ENCODE results near the gene MFAP4. TPM values are rescaled to one million over a fixed set of nuclear protein-coding genes. Genes with fewer than 3 reads are reported as not detected.

The MFAP4 gene
- total RNA-seq, 1 donor: 3.6 TPM

DNA sequence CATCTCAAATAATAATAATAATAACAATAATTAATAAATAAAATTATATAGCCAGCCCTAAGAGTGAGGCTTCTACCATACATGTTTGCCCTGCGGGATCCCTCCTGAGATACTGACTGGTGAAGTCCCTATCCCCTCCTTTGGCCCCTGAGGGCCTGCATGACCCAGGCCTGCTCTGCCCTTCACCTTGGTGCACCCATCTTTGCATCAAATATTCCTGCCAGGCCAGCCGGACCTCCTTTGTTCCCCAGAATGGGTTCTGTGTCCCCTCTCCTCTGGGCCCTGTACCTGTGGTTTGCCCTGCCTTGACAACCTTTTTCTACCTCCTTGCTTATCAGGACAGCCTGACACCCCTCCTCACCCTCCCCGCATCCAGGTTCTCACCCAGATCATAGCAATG, 22.1 kb upstream of the MFAP4 start:
- H3K27me3 ChIP-seq (ENCODE audit: insufficient read depth, low read length): no peaks in the 10 kb centered on the region
- H3K36me3 ChIP-seq (ENCODE audit: insufficient read depth, low read length): no peaks in the 10 kb centered on the region
- H3K27ac ChIP-seq (ENCODE audit: low read depth, low read length): no peak overlapping the region
- TF ChIP-seq, protein P1, sequence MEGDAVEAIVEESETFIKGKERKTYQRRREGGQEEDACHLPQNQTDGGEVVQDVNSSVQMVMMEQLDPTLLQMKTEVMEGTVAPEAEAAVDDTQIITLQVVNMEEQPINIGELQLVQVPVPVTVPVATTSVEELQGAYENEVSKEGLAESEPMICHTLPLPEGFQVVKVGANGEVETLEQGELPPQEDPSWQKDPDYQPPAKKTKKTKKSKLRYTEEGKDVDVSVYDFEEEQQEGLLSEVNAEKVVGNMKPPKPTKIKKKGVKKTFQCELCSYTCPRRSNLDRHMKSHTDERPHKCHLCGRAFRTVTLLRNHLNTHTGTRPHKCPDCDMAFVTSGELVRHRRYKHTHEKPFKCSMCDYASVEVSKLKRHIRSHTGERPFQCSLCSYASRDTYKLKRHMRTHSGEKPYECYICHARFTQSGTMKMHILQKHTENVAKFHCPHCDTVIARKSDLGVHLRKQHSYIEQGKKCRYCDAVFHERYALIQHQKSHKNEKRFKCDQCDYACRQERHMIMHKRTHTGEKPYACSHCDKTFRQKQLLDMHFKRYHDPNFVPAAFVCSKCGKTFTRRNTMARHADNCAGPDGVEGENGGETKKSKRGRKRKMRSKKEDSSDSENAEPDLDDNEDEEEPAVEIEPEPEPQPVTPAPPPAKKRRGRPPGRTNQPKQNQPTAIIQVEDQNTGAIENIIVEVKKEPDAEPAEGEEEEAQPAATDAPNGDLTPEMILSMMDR (IDR thresholded peaks at IDR 0.05; ENCODE audit: extremely low read depth, low read depth, low read length): no peak
- no peaks in the 10 kb centered on the region for H3K9me3 ChIP-seq (ENCODE audit: low read depth, low read length)
- DNase-seq (ENCODE audit: insufficient read length, low spot score, missing footprints): no peak
- no peaks in the 10 kb centered on the region for H3K79me2 ChIP-seq (ENCODE audit: insufficient read depth, low read length)
- no peaks in the 10 kb centered on the region for H4K20me1 ChIP-seq (ENCODE audit: insufficient read depth, low read length)
- no peak overlapping the region for H3K4me3 ChIP-seq (ENCODE audit: insufficient read depth, low read length)
- peak overlapping the region; percentile 8 for H2AFZ ChIP-seq (ENCODE audit: low read length)
- H3K4me1 ChIP-seq (ENCODE audit: insufficient read depth, low read length): peaks cover 16% of the 10 kb centered on the region
- H3K4me2 ChIP-seq (ENCODE audit: insufficient read depth, low read length): no peak overlapping the region

DNA sequence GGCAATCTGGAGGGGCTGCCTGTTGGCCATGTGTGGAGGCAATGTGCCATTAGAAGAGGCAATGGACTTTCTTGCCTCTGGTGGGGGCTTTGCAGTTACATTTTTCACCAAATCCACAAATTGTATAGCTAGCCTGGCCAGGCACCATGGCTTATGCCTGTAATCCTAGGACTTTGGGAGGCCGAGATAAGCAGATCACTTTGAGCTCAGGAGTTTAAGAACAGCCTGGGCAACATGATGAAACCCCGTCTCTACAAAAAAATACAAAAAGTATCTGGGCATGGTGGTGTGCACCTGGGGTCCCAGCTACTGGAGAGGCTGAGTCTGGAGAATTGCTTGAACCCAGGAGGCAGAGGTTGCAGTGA, 21.3 kb upstream of the MFAP4 start:
- no peak for DNase-seq (ENCODE audit: insufficient read length, low spot score, missing footprints)
- Histone ChIP-seq H3K9me3 (ENCODE audit: low read depth, low read length) (no peaks in the 10 kb centered on the region), H3K27me3 (ENCODE audit: insufficient read depth, low read length) (no peaks in the 10 kb centered on the region), H3K4me3 (ENCODE audit: insufficient read depth, low read length) (no peak overlapping the region), H3K27ac (ENCODE audit: low read depth, low read length) (no peak overlapping the region), H3K4me2 (ENCODE audit: insufficient read depth, low read length) (no peak overlapping the region), H3K36me3 (ENCODE audit: insufficient read depth, low read length) (no peaks in the 10 kb centered on the region), H4K20me1 (ENCODE audit: insufficient read depth, low read length) (no peaks in the 10 kb centered on the region), H2AFZ (ENCODE audit: low read length) (no peak overlapping the region), H3K79me2 (ENCODE audit: insufficient read depth, low read length) (no peaks in the 10 kb centered on the region), H3K4me1 (ENCODE audit: insufficient read depth, low read length) (peaks cover 16% of the 10 kb centered on the region)
- TF ChIP-seq, protein P1 (IDR thresholded peaks at IDR 0.05; ENCODE audit: extremely low read depth, low read depth, low read length): no peak

DNA sequence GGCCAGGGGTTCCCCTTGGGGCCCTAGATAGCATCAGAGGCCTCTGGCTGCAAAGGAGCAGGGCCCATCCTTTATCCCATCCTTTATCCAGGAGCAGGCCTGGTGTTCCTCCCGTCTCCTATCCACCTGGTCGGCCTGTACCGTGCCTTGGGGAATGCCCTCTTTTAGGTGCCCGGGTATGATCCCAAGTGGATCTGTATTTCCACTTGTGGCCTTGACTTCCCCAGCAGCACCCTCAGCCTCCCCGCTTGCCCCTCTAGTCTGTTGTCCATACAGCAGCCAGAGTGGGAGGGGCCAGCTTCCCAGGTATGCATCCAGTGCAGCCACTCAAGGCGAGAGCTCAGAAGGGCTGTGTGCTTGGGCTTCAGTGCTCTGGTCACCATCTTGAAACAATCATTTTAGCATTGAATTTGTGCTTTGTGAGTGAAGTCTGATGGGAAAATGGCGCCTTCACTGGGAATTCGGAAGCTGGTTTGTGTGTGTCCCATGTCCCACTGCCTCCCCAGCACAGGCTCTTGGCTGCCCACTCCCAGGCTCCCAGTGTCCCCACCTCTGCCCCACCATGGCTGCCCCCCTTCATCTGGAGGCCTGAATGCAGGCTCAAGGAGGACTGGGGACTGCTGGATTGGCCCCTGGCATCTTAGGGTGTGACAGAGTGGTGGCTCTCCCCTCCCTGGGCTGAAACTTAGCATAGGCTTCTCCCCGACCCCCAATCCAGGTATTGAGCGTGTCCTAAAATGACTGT, 20.8 kb upstream of the MFAP4 start:
- H3K36me3 ChIP-seq (ENCODE audit: insufficient read depth, low read length): no peaks in the 10 kb centered on the region
- H3K27ac ChIP-seq (ENCODE audit: low read depth, low read length): no peak overlapping the region
- H3K9me3 ChIP-seq (ENCODE audit: low read depth, low read length): no peaks in the 10 kb centered on the region
- no peaks in the 10 kb centered on the region for H4K20me1 ChIP-seq (ENCODE audit: insufficient read depth, low read length)
- TF ChIP-seq, protein P1 (IDR thresholded peaks at IDR 0.05; ENCODE audit: extremely low read depth, low read depth, low read length): no peak
- no peak overlapping the region for H3K4me2 ChIP-seq (ENCODE audit: insufficient read depth, low read length)
- H3K4me3 ChIP-seq (ENCODE audit: insufficient read depth, low read length): no peak overlapping the region
- no peak overlapping the region for H2AFZ ChIP-seq (ENCODE audit: low read length)
- peak; percentile 46 for DNase-seq (ENCODE audit: insufficient read length, low spot score, missing footprints)
- H3K79me2 ChIP-seq (ENCODE audit: insufficient read depth, low read length): no peaks in the 10 kb centered on the region
- no peaks in the 10 kb centered on the region for H3K27me3 ChIP-seq (ENCODE audit: insufficient read depth, low read length)
- peaks cover 16% of the 10 kb centered on the region for H3K4me1 ChIP-seq (ENCODE audit: insufficient read depth, low read length)

DNA sequence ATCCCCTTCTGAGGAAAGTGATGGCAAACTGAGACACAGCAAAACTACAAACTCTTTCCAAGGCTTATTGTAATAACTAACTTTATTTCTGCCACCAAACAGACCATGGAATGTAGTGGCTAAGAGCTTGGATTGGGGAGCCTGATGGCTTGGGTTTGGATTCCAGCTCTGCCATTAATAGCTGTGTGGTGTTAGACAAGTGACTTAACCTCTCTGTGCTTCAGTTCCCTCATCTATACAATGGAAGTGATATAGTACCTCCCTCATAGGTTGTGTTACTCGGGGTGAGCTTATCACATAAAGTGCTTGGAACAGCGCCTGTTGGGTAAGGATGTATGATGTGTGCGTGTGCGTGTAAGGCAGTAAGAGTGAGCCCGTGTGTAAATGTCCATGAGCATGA, 18.1 kb upstream of the MFAP4 start:
- no peak overlapping the region for H3K4me3 ChIP-seq (ENCODE audit: insufficient read depth, low read length)
- no peak for DNase-seq (ENCODE audit: insufficient read length, low spot score, missing footprints)
- no peaks in the 10 kb centered on the region for H3K27me3 ChIP-seq (ENCODE audit: insufficient read depth, low read length)
- TF ChIP-seq, protein P1 (IDR thresholded peaks at IDR 0.05; ENCODE audit: extremely low read depth, low read depth, low read length): no peak
- no peaks in the 10 kb centered on the region for H4K20me1 ChIP-seq (ENCODE audit: insufficient read depth, low read length)
- peaks cover 9% of the 10 kb centered on the region for H3K4me1 ChIP-seq (ENCODE audit: insufficient read depth, low read length)
- H2AFZ ChIP-seq (ENCODE audit: low read length): no peak overlapping the region
- no peaks in the 10 kb centered on the region for H3K9me3 ChIP-seq (ENCODE audit: low read depth, low read length)
- H3K79me2 ChIP-seq (ENCODE audit: insufficient read depth, low read length): no peaks in the 10 kb centered on the region
- no peak overlapping the region for H3K4me2 ChIP-seq (ENCODE audit: insufficient read depth, low read length)
- no peaks in the 10 kb centered on the region for H3K36me3 ChIP-seq (ENCODE audit: insufficient read depth, low read length)
- H3K27ac ChIP-seq (ENCODE audit: low read depth, low read length): no peak overlapping the region
